Muscle layer of colon (tissue), 2 donors: ENCODE measurements around the gene RPS4Y1.
"Not testable (repeated sequence)": the region's sequence is repeated elsewhere in the genome, so short reads cannot be mapped to it uniquely, and the experiment has no call there.

ENCODE experiments used
- H3K27ac ChIP-seq: one replicate; pipeline ENCODE4 v1.7.0; 2013; ENCODE audit warnings: low read depth, mild to moderate bottlenecking, low read length, moderate library complexity
- H3K27me3 ChIP-seq, 2 donors: one replicate each; pipeline ENCODE4 v1.7.0; 2013; ENCODE audit warnings: low read length in 2 of 2, mild to moderate bottlenecking in 2 of 2; ENCODE audit not compliant: insufficient read depth in 2 of 2, control insufficient read depth in 1 of 2
- H3K36me3 ChIP-seq: one replicate; pipeline ENCODE4 v1.7.0; 2013; ENCODE audit warnings: mild to moderate bottlenecking, low read length; ENCODE audit not compliant: insufficient read depth
- H3K4me1 ChIP-seq: one replicate; pipeline ENCODE4 v1.7.0; 2013; ENCODE audit warnings: mild to moderate bottlenecking, low read length; ENCODE audit not compliant: insufficient read depth
- H3K4me3 ChIP-seq, 2 donors: one replicate each; pipeline ENCODE4 v1.7.0; 2013; ENCODE audit warnings: low read length in 2 of 2, low read depth in 1 of 2, mild to moderate bottlenecking in 1 of 2, moderate library complexity in 1 of 2
- H3K9ac ChIP-seq: one replicate; pipeline ENCODE4 v1.7.0; 2013; ENCODE audit warnings: low read length
- H3K9me3 ChIP-seq: one replicate; pipeline ENCODE4 v1.7.0; 2013; ENCODE audit warnings: mild to moderate bottlenecking, low read length
- donor health status: abdominal sarcoma.
- donor health status: Adenocarcinoma of cecum.

Gene RPS4Y1

GRCh38 chrY:2841471-2841893 is at the start of gene RPS4Y1:
RPS4Y1 (plus strand) TSS chrY:2841602; CDS start chrY:2841625, 23 bp downstream.
- Histone ChIP-seq H3K9me3 (no peaks in the 10 kb centered on the region), H3K27ac (no peak within 1 kb of the TSS), H3K4me1 (no peaks in the 10 kb centered on the region), H3K9ac (no peak within 1 kb of the TSS), H3K4me3 (no peak within 1 kb of the TSS), H3K36me3 (no peaks in the 10 kb centered on the region), H3K27me3 (no peaks in the 10 kb centered on the region)

GRCh38 chrY:2796977-2797523 is 44.4 kb upstream of the RPS4Y1 start:
- Histone ChIP-seq H3K4me1 (no peaks in the 10 kb centered on the region), H3K36me3 (no peaks in the 10 kb centered on the region), H3K4me3 (no peak overlapping the region), H3K9me3 (no peaks in the 10 kb centered on the region), H3K27me3 (no peaks in the 10 kb centered on the region), H3K27ac (no peak overlapping the region), H3K9ac (no peak overlapping the region)

GRCh38 chrY:2797991-2798390 is 43.4 kb upstream of the RPS4Y1 start:
- H3K27ac ChIP-seq, result no peak overlapping the region
- no peak overlapping the region for H3K4me3 ChIP-seq
- no peak overlapping the region for H3K9ac ChIP-seq
- H3K9me3 ChIP-seq, result no peaks in the 10 kb centered on the region
- H3K27me3 ChIP-seq, result no peaks in the 10 kb centered on the region
- no peaks in the 10 kb centered on the region for H3K4me1 ChIP-seq
- H3K36me3 ChIP-seq, result no peaks in the 10 kb centered on the region

- Histone ChIP-seq H3K9me3 (no peaks in the 10 kb centered on the region), H3K4me1 (no peaks in the 10 kb centered on the region), H3K36me3 (no peaks in the 10 kb centered on the region), H3K4me3 (no peak overlapping the region), H3K9ac (no peak overlapping the region), H3K27ac (no peak overlapping the region), H3K27me3 (no peaks in the 10 kb centered on the region)
These were observed 41.2 kb upstream of the RPS4Y1 start for GRCh38 chrY:2800246-2800645.

GRCh38 chrY:2817146-2817896 is 24.1 kb upstream of the RPS4Y1 start:
- H3K27me3 ChIP-seq, H3K9ac ChIP-seq: not testable (repeated sequence)

GRCh38 chrY:2824471-2824870 is 16.9 kb upstream of the RPS4Y1 start:
- Histone ChIP-seq H3K9ac (no peak overlapping the region), H3K4me3 (no peak overlapping the region), H3K4me1 (no peaks in the 10 kb centered on the region), H3K27me3 (no peaks in the 10 kb centered on the region), H3K36me3 (no peaks in the 10 kb centered on the region), H3K27ac (no peak overlapping the region), H3K9me3 (no peaks in the 10 kb centered on the region)

More at GRCh38 chrY:2817146-2817896, 24.1 kb upstream of the RPS4Y1 start:
- H3K4me1 ChIP-seq, H3K4me3 ChIP-seq, H3K27ac ChIP-seq, H3K9me3 ChIP-seq, H3K36me3 ChIP-seq: not testable (repeated sequence)

GRCh38 chrY:2828497-2828896 is 12.9 kb upstream of the RPS4Y1 start:
- Histone ChIP-seq H3K27ac (no peak overlapping the region), H3K9ac (no peak overlapping the region), H3K27me3 (no peaks in the 10 kb centered on the region), H3K9me3 (no peaks in the 10 kb centered on the region), H3K36me3 (no peaks in the 10 kb centered on the region), H3K4me1 (no peaks in the 10 kb centered on the region), H3K4me3 (no peak overlapping the region)

- H3K9ac ChIP-seq, result no peak overlapping the region
- no peaks in the 10 kb centered on the region for H3K4me1 ChIP-seq
- no peaks in the 10 kb centered on the region for H3K36me3 ChIP-seq
- H3K27ac ChIP-seq, result no peak overlapping the region
- no peak overlapping the region for H3K4me3 ChIP-seq
- no peaks in the 10 kb centered on the region for H3K9me3 ChIP-seq
- no peaks in the 10 kb centered on the region for H3K27me3 ChIP-seq
These were observed 6.2 kb upstream of the RPS4Y1 start for GRCh38 chrY:2835230-2835629.

- Histone ChIP-seq H3K9ac (no peak overlapping the region), H3K36me3 (no peaks in the 10 kb centered on the region), H3K4me1 (no peaks in the 10 kb centered on the region), H3K9me3 (no peaks in the 10 kb centered on the region), H3K4me3 (no peak overlapping the region), H3K27ac (no peak overlapping the region), H3K27me3 (no peaks in the 10 kb centered on the region)
These were observed 4.3 kb upstream of the RPS4Y1 start for GRCh38 chrY:2837078-2837477.

GRCh38 chrY:2837932-2838331 is 3.5 kb upstream of the RPS4Y1 start:
- Histone ChIP-seq H3K27ac (no peak overlapping the region), H3K9me3 (no peaks in the 10 kb centered on the region), H3K36me3 (no peaks in the 10 kb centered on the region), H3K4me3 (no peak overlapping the region), H3K9ac (no peak overlapping the region), H3K27me3 (no peaks in the 10 kb centered on the region), H3K4me1 (no peaks in the 10 kb centered on the region)

- H3K27ac ChIP-seq, result no peak overlapping the region
- no peak overlapping the region for H3K9ac ChIP-seq
- no peaks in the 10 kb centered on the region for H3K27me3 ChIP-seq
- no peaks in the 10 kb centered on the region for H3K9me3 ChIP-seq
- no peaks in the 10 kb centered on the region for H3K36me3 ChIP-seq
- no peaks in the 10 kb centered on the region for H3K4me1 ChIP-seq
- no peak overlapping the region for H3K4me3 ChIP-seq
These were observed 5.4 kb downstream of the RPS4Y1 start for GRCh38 chrY:2846791-2847190.

GRCh38 chrY:2848384-2848783 is 7.0 kb downstream of the RPS4Y1 start:
- Histone ChIP-seq H3K27ac (no peak overlapping the region), H3K36me3 (no peaks in the 10 kb centered on the region), H3K4me3 (no peak overlapping the region), H3K4me1 (no peaks in the 10 kb centered on the region), H3K27me3 (no peaks in the 10 kb centered on the region), H3K9ac (no peak overlapping the region), H3K9me3 (no peaks in the 10 kb centered on the region)
